Glutamatergic neuron (in vitro differentiated cells): ENCODE data around the gene PPFIA3. TPM values are rescaled to one million over a fixed set of nuclear protein-coding genes. Genes with fewer than 3 reads are reported as not detected.

ENCODE experiments used
- DNase-seq: peaks from one replicate; pipeline ENCODE4 v3.0.0; 2022
- H3K27ac Mint-ChIP-seq: one replicate; pipeline ENCODE4 v1.8.0; 2020; ENCODE audit warnings: mild to moderate bottlenecking, mixed read lengths, inconsistent platforms; ENCODE audit not compliant: unreplicated experiment
- H3K27me3 Mint-ChIP-seq: one replicate; pipeline ENCODE4 v1.8.0; 2020; ENCODE audit warnings: mild to moderate bottlenecking, moderate library complexity, mixed read lengths, inconsistent platforms; ENCODE audit not compliant: unreplicated experiment
- H3K36me3 Mint-ChIP-seq: one replicate; pipeline ENCODE4 v1.8.0; 2020; ENCODE audit warnings: mild to moderate bottlenecking, mixed read lengths, inconsistent platforms; ENCODE audit not compliant: unreplicated experiment
- H3K4me1 Mint-ChIP-seq: one replicate; pipeline ENCODE4 v1.8.0; 2020; ENCODE audit warnings: mild to moderate bottlenecking, low read depth, mixed read lengths, inconsistent platforms; ENCODE audit not compliant: unreplicated experiment
- H3K4me3 Mint-ChIP-seq: one replicate; pipeline ENCODE4 v1.8.0; 2020; ENCODE audit warnings: mild to moderate bottlenecking, mixed read lengths, inconsistent platforms; ENCODE audit not compliant: unreplicated experiment
- H3K9me3 Mint-ChIP-seq: one replicate; pipeline ENCODE4 v1.8.0; 2020; ENCODE audit warnings: mild to moderate bottlenecking, moderate library complexity, mixed read lengths, inconsistent platforms; ENCODE audit not compliant: unreplicated experiment
- CTCF ChIP-seq: fragments of 200-600 bp; sonication (generic); IDR thresholded peaks from one replicate; pipeline ENCODE4 v1.5.0; 2021; ENCODE audit not compliant: partially characterized antibody, unreplicated experiment
- total RNA-seq: library from RNA; stranded (reverse); fragmentation: NEBNext Ultra II Directional; extraction: Animal tissue kit (Norgen Biotek cat#: 25700); gene quantifications from one replicate; pipeline ENCODE4 v1.2.1, GENCODE V29; 2021; ENCODE audit not compliant: unreplicated experiment

Gene PPFIA3
- total RNA-seq, 1 donor from 2014 or later: 104 TPM

DNA sequence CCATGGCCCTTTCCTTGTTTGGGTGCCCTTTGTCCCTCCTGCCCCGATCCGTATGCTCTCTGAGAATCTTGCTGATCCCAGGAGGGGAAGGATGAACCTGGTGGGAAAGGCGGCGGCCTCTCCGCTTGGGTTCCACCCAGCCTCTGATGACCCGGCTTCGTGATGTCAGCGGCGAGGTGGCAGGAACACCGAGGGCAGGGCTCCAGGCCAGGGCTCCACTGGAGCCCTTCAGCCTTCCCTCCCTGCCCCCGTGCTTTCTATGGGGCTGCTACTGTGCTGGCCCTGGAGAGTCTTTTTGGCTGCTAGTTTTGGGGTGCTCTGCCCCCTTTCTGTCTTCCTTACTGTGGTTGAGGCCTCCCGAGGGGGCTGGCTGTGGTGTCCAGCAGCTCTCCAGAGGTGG is 17.0 kb upstream of the PPFIA3 start:
- Mint-ChIP-seq H3K27me3 (peaks cover 25% of the 10 kb centered on the region), H3K27ac (peak overlapping the region; percentile 99), H3K4me3 (peak overlapping the region; percentile 52), H3K9me3 (peaks cover 32% of the 10 kb centered on the region), H3K4me1 (peaks cover 63% of the 10 kb centered on the region), H3K36me3 (peaks cover 13% of the 10 kb centered on the region)
- TF ChIP-seq CTCF: no peak
- DNase-seq: no peak

DNA sequence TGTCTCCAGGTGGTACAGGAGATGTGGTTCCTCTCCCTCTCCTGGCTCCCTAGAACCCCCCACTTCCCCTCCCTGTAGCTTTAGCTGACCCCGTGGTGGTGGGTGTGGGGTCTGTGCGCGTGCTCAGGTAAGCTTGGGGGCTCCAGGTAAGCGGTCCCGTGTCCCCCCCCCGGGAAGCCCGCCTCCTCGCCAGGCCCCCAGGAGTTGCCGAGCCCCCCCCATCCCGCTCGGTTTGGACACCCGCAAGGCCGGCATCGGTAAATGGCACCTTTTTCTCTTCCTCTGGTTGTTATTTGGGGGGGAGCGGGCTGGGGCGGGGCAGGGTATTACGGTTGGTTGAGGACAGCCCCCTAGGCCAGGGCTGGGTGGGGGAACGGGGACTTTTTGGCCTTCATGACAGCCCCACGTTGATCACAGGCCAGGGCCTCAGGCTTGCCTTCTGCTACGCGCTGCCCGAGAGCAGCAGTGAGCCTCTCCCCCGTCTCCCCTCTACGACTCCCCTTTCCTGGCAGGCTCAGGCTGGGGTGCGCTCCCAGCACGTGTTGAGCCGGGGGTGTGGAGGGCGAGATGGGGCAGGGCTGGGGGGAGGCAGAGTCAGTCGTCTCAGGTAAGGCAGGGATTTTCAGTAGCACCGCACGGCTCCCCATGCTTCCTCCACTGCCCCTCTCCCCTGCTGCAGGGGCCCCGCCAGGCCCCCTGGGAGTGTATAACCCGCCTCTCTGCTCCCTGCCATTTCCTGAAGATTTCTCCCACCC is 15.8 kb upstream of the PPFIA3 start:
- peaks cover 13% of the 10 kb centered on the region for H3K36me3 Mint-ChIP-seq
- H3K27ac Mint-ChIP-seq: peak overlapping the region; percentile 99
- peak; percentile 30 for DNase-seq
- TF ChIP-seq CTCF: no peak
- peaks cover 32% of the 10 kb centered on the region for H3K9me3 Mint-ChIP-seq
- peaks cover 59% of the 10 kb centered on the region for H3K4me1 Mint-ChIP-seq
- peaks cover 25% of the 10 kb centered on the region for H3K27me3 Mint-ChIP-seq
- H3K4me3 Mint-ChIP-seq: peak overlapping the region; percentile 89

GRCh38 chr19:49104229-49104864 is 15.0 kb upstream of the PPFIA3 start:
- DNase-seq: peak; percentile 90
- Mint-ChIP-seq H3K36me3 (peaks cover 19% of the 10 kb centered on the region), H3K9me3 (peaks cover 29% of the 10 kb centered on the region), H3K27ac (peak overlapping the region; percentile 99), H3K4me3 (peak overlapping the region; percentile 89), H3K4me1 (peaks cover 64% of the 10 kb centered on the region), H3K27me3 (peaks cover 28% of the 10 kb centered on the region)
- no peak for TF ChIP-seq CTCF

DNA sequence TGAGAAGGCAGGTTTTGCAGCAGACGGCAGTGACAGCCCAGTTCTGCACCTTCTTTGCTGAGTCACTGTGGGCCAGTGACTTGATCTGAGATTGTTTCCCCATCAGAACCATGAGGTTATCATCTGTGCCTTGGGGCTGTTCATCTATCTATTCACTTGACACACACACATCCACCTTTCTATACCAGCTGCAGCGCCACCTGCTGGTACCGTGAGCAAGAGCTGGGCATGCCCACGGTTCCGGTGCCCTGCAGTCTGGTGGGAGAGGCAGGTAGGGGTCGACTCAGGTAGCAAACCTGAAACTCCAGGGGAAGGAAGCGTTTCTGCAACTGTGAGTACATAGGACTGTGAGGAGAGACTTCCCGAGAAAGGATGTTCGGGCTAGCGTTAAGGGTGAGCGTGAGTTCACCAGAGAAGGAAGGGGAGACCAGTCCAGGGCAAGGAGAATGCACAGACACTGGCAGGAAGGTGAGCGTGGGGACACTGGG is 12.7 kb upstream of the PPFIA3 start:
- H3K4me3 Mint-ChIP-seq: peak overlapping the region; percentile 89
- H3K4me1 Mint-ChIP-seq: peaks cover 47% of the 10 kb centered on the region
- DNase-seq: peak; percentile 84
- peak overlapping the region; percentile 99 for H3K27ac Mint-ChIP-seq
- peaks cover 25% of the 10 kb centered on the region for H3K27me3 Mint-ChIP-seq
- peak; percentile 87 for TF ChIP-seq CTCF
- H3K36me3 Mint-ChIP-seq: peaks cover 6% of the 10 kb centered on the region
- peaks cover 20% of the 10 kb centered on the region for H3K9me3 Mint-ChIP-seq
